A549 treated with AZD9567 at 1 μM for 4 hours (cell line): ENCODE measurements around the gene OR5T3. TPM values are rescaled to one million over a fixed set of nuclear protein-coding genes. Genes with fewer than 3 reads are reported as not detected.

Experiments
- total RNA-seq: library from RNA; stranded (reverse); fragments of 200-300 nt; extraction: Qiagen RNA extraction; gene quantifications from 5 replicates; pipeline ENCODE4 v1.2.3, GENCODE V29; 2022; ENCODE audit not compliant: insufficient read depth

Gene OR5T3
- not detected in 5 replicates for total RNA-seq

GRCh38 chr11:56251954-56252353 is at the start of gene OR5T3:
Gene OR5T3 (plus strand): TSS chr11:56252254. CDS start chr11:56252254, 0 bp downstream.

GRCh38 chr11:56234155-56234554 is 17.9 kb upstream of the OR5T3 start, which contains the start of gene OR5T2:
Gene OR5T2 (minus strand): TSS chr11:56234255. CDS start chr11:56233062, 1,193 bp downstream.

GRCh38 chr11:56273854-56274253 is 21.8 kb downstream of the OR5T3 start, which contains the start of gene OR5T1:
Gene OR5T1 (plus strand): TSS chr11:56274154. CDS start chr11:56275639, 1,485 bp downstream.

GRCh38 chr11:56292154-56292553 is 40.1 kb downstream of the OR5T3 start, which contains the start of gene OR8H1:
Gene OR8H1 (minus strand): TSS chr11:56292254. CDS start chr11:56291062, 1,192 bp downstream.

Other genes starting within 250 kb of the OR5T3 start
- not detected in 5 replicates for gene OR5AS1, start 224.6 kb upstream of the OR5T3 start, total RNA-seq
- gene OR8I2, start 158.9 kb upstream of the OR5T3 start, total RNA-seq, result not detected in 5 replicates
- gene OR8H2, start 148.6 kb upstream of the OR5T3 start, total RNA-seq, result not detected in 5 replicates
- gene OR8H3, start 129.9 kb upstream of the OR5T3 start, total RNA-seq, result not detected in 5 replicates
- not detected in 5 replicates for gene OR8J3, start 112.1 kb upstream of the OR5T3 start, total RNA-seq
- gene OR8K5, start 91.9 kb upstream of the OR5T3 start, total RNA-seq, result not detected in 5 replicates
- not detected in 5 replicates for gene OR5J2, start 75.6 kb upstream of the OR5T3 start, total RNA-seq
- gene OR5T2, start 18.0 kb upstream of the OR5T3 start, total RNA-seq, result not detected in 5 replicates
- gene OR5T1, start 21.9 kb downstream of the OR5T3 start, total RNA-seq, result not detected in 5 replicates
- not detected in 5 replicates for gene OR8H1, start 40.0 kb downstream of the OR5T3 start, total RNA-seq
- gene OR8K3, start 62.9 kb downstream of the OR5T3 start, total RNA-seq, result not detected in 5 replicates
- not detected in 5 replicates for gene OR8K1, start 93.8 kb downstream of the OR5T3 start, total RNA-seq
- gene OR8J1, start 102.0 kb downstream of the OR5T3 start, total RNA-seq, result not detected in 5 replicates
- not detected in 5 replicates for gene OR8U1, start 123.4 kb downstream of the OR5T3 start, total RNA-seq
- gene OR5AL1, start 160.4 kb downstream of the OR5T3 start, total RNA-seq, result not detected in 5 replicates
- not detected in 5 replicates for gene OR5M3, start 221.1 kb downstream of the OR5T3 start, total RNA-seq
- not detected in 5 replicates for gene OR5M8, start 239.1 kb downstream of the OR5T3 start, total RNA-seq